Measurements from ENCODE around the gene DYDC1.
A peak's percentile ranks its signal among the peaks of the same experiment; 100 is the strongest.
"Not testable (repeated sequence)": the region's sequence is repeated elsewhere in the genome, so short reads cannot be mapped to it uniquely, and the experiment has no call there.

The DYDC1 gene

GRCh38 chr10:80356563-80356988 lies at the start of gene DYDC1, which contains the start of gene DYDC2:
Gene DYDC1 (minus strand): TSS chr10:80356755. CDS start chr10:80352601, 4,154 bp downstream.
Gene DYDC2 (plus strand): TSS chr10:80356781. CDS start chr10:80362444, 5,663 bp downstream.
- peak; percentile 27 for DNase-seq (ENCODE audit: low read depth)

- no peak for DNase-seq (ENCODE audit: low read depth)
These were observed 49.6 kb upstream of the DYDC1 start for GRCh38 chr10:80406204-80406603.

GRCh38 chr10:80405626-80406025 lies 49.1 kb upstream of the DYDC1 start:
- DNase-seq (ENCODE audit: low read depth) = no peak

- no peak for DNase-seq (ENCODE audit: low read depth)
These were observed 48.5 kb upstream of the DYDC1 start for GRCh38 chr10:80405035-80405434.

GRCh38 chr10:80400136-80400804 lies 43.7 kb upstream of the DYDC1 start:
- DNase-seq (ENCODE audit: low read depth) = no peak

GRCh38 chr10:80397014-80397413 lies 40.5 kb upstream of the DYDC1 start:
- DNase-seq (ENCODE audit: low read depth) = no peak

GRCh38 chr10:80394358-80394916 lies 37.9 kb upstream of the DYDC1 start:
- no peak for DNase-seq (ENCODE audit: low read depth)

GRCh38 chr10:80392250-80392649 lies 35.7 kb upstream of the DYDC1 start:
- DNase-seq (ENCODE audit: low read depth) = no peak

GRCh38 chr10:80390740-80391139 lies 34.2 kb upstream of the DYDC1 start:
- no peak for DNase-seq (ENCODE audit: low read depth)

GRCh38 chr10:80382989-80383388 lies 26.4 kb upstream of the DYDC1 start:
- DNase-seq (ENCODE audit: low read depth) = no peak

GRCh38 chr10:80380185-80380584 lies 23.6 kb upstream of the DYDC1 start:
- no peak for DNase-seq (ENCODE audit: low read depth)

- DNase-seq (ENCODE audit: low read depth) = no peak
These were observed 23.1 kb upstream of the DYDC1 start for GRCh38 chr10:80379701-80380100.

- no peak for DNase-seq (ENCODE audit: low read depth)
These were observed 16.9 kb upstream of the DYDC1 start for GRCh38 chr10:80373502-80373901.

GRCh38 chr10:80372675-80373074 lies 16.1 kb upstream of the DYDC1 start:
- DNase-seq (ENCODE audit: low read depth) = no peak

- no peak for DNase-seq (ENCODE audit: low read depth)
These were observed 14.9 kb upstream of the DYDC1 start for GRCh38 chr10:80371467-80371866.

GRCh38 chr10:80365510-80365909 lies 9.0 kb upstream of the DYDC1 start:
- no peak for DNase-seq (ENCODE audit: low read depth)

GRCh38 chr10:80359644-80360043 lies 3.1 kb upstream of the DYDC1 start:
- DNase-seq (ENCODE audit: low read depth) = no peak

- not testable (repeated sequence) for DNase-seq (ENCODE audit: low read depth)
These were observed 2.4 kb upstream of the DYDC1 start for GRCh38 chr10:80358925-80359324.

GRCh38 chr10:80357851-80358125 lies 1.2 kb upstream of the DYDC1 start:
- no peak for DNase-seq (ENCODE audit: low read depth)

GRCh38 chr10:80356989-80357850 lies 665 bp upstream of the DYDC1 start:
- DNase-seq (ENCODE audit: low read depth) = no peak

GRCh38 chr10:80351220-80351619 lies 5.3 kb downstream of the DYDC1 start:
- no peak for DNase-seq (ENCODE audit: low read depth)

- no peak for DNase-seq (ENCODE audit: low read depth)
These were observed 6.3 kb downstream of the DYDC1 start for GRCh38 chr10:80350251-80350650.

- DNase-seq (ENCODE audit: low read depth) = no peak
These were observed 11.6 kb downstream of the DYDC1 start for GRCh38 chr10:80344912-80345311.

Data from activated T-cell treated with anti-CD3 and anti-CD28 coated beads for 48 hours (primary cell).